Stimulated activated CD4-positive, alpha-beta T cell treated with anti-CD3 and anti-CD28 coated beads, Interleukin-12 subunit alpha, Interleukin-12 subunit beta, amount 100 ng/mL, for 48 hours (primary cell): ENCODE data around the gene CPNE6.

Source experiments
- DNase-seq, 3 donors: peaks; one replicate each; pipeline ENCODE4 v3.0.0-alpha.2; 2020; ENCODE audit warnings: low read depth in 2 of 3, low spot score in 1 of 3

CPNE6 gene

DNA sequence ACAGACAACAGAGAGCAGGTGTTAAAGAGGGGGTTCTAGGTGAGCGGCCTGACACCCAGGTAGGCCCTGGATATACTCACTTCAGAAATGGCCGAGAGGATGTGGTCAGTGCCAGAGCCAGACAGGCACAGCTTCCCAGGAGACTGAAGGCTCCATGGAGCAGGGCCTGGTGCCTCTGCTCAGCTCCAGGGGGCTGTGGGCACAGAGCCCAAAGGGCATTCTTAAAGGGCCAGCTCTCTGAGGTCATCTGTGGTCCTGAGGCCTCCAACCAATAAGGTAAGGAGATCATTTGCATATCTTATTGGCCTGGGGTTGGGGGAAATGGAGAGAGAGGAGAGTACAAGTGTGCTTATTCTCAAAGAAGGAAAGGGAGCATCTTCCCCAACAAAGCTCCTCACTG is 13.1 kb downstream of the CPNE6 start:
- DNase-seq, result no peak

DNA sequence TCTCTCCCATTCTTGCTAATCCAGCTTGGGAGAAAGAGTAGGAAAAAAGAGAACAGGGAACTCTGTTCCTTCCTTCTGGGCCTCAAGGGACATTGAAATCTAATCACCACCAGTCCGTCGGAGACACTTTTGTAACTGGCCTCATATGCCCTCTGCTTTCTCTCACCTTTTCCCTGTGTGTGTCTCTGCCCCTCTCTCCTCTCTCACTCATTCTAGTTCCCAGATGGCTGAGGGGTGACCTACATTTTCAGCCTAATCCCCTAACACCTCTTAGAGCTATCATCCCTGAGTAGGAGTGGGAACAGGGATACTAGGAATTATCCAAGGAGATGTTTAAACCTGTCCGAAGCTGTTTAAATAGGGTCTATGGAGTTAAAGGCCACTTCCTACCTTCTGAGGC is 13.9 kb downstream of the CPNE6 start:
- DNase-seq, result no peak

DNA sequence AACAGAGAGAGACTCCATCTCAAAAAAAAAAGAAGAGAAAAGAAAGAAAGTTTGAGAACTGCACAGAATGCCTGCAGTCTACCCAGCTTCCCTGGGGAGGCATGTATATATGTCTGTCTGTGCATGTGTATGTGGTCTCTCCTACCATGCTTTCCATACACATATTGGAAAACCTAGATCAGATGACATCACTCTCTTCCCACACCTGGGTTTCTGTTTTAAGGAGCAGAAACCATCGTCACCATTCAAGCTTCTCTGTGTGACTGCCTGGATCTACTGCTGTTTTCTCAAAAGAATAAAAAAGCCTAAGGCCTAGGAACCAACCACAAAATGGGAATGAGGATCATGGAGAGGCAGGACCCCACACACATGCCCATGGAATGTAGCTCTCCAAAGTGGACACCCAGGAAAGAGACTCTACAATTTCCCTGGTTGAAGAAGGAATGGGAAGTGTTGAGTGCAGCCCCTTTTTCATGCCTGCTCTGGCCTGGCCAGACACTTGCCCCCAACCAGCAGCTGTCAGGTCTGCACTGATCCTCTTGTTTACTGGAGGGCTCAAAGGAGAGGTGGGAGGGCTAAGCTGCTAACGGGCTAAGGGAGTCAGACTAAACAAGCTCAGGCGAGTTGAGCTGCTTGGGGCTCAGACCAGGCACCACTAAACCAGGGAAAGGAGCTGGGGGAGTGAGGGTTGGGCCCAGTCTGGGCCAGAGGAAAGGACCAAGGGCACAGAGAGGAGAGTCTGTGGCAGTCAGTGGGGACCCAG is 15.0 kb downstream of the CPNE6 start:
- DNase-seq, result no peak

DNA sequence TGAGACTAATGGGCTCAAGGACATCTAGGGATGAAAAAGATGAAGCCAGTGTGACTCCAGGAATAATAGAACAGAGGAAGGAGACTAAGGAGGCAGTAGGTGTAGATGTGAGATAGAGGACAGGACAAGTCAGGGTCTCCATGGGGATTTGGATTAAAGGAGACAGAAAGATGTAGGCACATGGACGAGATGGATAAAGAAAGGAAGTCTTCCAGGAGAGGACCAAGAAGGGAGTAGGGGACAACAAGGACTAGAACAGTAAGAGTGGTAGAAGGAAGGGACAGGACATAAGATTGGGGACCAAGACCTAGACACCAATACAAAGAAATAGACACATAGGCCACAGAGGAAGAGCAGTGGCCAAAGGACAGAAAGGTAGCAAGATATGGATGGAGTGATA is 15.6 kb downstream of the CPNE6 start:
- no peak for DNase-seq

DNA sequence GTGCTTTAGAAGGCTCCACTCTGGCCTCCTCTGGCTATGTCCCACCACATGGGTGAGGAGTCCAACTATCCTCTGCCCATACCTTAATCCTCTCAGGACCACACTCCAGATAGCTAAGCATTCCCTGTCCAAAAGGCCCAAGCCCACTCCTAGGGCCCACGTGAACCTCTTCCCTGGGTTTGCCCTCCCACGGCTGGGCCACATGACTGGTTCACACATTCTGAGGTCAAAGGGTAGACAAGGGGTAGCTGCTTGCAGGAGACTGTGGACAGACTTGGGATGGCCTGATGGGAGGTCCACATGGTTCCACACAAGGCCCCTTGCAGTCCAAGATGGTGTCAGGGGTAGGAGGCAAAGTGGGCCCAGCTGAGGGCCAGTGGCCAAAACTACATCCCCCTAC is 16.7 kb downstream of the CPNE6 start:
- DNase-seq, result no peak

DNA sequence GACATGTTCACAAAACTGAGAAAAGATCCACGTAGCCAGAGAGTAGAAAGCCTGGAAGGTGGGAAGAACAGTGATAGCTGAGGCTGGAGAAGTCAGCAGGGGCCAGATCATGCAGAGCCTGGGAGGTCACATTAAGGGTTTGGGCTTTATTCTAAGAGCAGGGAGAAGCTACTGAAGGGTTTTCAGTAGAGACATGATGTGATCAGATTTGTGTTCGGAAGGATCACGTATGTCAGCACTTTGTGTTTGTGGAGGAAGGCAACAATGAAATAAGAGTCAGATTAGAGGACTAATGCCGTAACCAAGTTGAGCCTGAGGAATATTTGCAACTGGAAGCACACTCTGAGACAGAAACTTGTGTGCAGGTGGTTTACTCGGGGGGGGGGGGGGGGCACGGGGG is 18.5 kb downstream of the CPNE6 start:
- no peak for DNase-seq

DNA sequence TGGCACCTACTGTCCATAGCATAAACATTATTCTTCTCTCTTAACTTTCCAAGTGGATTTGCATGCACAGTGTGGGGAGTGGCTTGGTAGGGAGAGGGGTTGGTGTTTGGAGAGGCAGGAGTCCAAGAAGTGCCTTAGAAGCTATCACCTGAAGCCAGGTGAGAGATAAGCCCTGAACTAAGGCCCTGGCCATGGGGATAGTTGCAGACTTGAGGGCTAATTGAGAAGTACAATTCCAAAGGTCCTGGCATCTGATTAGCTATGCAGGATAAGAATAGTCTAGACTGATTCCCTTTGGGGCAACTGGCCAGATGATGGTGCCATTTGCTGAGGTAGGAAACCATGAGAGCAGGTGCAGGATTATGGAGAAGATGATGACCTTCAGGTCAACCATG is 20.7 kb downstream of the CPNE6 start:
- DNase-seq, result no peak

DNA sequence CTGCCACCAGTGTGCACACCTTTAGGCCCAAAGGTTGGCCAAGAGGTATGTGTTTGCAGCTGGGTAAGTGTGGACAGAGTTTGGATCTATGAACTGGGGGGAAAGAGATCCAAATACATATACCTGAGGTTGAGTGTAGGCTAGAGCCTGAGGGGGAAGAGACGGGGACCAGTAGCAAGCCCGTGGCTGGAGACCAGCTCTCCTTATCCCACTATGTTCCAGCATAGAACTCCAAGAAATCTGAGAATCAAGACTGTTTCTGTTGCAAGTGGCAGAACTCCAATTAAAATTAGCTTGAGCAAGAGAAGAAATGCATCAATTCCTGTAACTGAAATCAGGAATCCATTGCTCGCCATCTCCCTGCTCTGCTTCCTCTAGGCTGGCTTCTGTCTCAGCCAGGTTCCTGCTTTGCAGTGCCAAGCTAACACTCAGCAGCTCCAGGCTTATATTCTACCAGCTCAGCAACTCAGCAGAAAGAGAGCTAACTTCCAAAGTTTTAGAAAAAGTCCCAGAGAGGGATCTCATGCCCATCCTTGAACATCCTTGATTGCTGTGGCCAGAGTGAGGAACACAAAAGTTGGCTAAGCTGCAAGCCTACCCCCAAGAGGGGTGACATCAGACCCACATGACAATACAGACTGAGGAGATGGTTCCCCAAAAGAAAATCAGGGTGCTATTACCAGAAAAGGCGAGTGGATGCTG is 21.3 kb downstream of the CPNE6 start:
- no peak for DNase-seq

DNA sequence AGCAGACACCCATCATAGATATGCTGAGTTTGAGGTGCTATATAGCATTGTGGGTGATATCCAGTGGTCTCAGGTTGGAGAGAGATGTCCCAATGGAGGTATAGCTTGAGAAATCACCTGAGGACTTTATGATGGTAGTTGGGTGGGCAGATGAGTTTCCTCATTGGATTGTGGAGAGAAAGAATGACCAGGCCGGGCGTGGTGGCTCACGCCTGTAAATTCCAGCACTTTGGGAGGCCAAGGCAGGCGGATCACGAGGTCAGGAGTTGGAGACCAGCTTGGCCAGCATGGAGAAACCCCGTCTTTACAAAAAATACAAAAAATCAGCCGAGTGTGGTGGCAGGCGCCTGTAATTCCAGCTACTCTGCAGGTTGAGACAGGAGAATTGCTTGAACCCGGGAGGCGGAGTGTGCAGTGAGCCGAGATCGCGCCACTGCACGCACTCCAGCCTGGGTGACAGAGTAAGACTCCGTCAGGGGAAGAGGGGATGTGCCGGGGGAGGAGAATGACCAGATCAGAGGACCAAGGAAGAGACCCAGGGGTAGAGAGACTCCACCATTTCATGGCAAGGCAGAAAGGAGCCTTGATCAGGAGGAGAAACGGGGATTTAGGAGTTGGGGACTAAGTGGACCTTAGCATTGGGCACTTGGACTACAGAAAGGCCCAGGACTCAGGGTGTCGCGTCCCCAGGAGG is 22.0 kb downstream of the CPNE6 start:
- DNase-seq, result no peak

DNA sequence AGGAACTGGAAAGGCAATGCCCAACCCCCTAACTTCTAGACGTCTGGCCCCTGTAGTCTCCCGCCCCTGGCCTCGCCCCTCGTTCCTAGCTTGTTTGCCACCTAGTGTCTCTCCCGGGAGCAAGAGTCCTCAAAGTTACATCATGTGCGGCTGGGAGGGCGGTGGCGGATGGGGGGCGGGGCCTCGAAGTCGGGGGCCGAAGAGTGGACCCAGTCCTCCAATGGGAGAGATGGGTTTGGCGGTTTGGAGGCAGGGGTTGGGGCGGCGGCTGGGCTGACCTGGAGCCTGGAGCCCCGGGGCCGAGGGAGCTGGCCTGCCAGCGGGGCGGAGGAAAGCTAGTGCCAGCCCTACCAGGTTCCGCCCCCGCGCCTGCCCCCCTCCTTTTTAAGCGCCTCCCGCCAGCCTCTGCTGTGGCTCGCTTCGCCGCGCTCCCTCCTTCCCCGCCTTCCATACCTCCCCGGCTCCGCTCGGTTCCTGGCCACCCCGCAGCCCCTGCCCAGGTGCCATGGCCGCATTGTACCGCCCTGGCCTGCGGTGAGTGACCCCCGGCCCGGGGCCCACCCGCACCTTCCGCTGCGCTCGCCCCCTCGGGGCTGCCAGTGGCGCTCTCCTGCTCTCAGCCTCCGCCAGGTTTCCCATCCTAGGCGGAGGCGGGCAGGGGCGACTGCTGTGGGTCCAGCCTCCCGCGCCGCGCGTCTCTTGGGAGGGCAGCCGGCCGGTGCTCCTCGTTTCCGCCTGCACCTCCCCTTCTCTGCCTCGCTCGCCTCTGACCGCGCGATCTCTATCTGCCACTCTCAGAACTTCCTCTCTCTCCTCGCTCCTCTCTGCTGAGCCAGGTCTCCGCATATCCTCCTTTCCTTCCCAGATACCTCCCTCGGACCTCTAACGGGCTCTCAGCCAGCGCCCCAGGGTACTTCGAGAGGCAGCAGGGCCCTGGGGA is 22.8 kb downstream of the CPNE6 start, which contains the start of gene PCK2:
PCK2 (plus strand) TSS at position 411 of the 940 bp plus-strand sequence; CDS start at position 506, 95 bp downstream.
- peak; percentile 75 to 88 (median 87) for DNase-seq

DNA sequence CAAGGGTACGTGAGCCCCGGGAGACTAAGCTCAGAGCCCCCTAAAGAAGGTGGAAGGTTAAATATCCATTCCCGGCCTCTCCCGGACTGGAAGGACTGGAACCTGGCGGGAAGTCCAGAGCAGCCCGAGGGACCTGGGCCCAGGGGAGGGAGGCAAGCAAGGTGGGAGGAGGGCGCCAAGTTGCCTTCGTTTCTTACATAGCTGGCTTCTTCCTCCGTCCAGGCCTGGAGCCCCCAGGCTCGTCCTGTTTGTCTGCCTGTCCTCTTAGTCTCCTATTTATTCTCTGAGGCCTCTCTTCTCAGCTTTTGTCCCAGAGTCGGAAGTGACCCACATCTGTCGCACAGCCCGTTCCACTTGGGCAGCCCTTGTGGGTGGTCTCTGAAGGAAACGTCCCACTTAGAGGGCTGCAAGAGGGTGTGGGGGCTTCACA is 23.5 kb downstream of the CPNE6 start:
- DNase-seq, result no peak

DNA sequence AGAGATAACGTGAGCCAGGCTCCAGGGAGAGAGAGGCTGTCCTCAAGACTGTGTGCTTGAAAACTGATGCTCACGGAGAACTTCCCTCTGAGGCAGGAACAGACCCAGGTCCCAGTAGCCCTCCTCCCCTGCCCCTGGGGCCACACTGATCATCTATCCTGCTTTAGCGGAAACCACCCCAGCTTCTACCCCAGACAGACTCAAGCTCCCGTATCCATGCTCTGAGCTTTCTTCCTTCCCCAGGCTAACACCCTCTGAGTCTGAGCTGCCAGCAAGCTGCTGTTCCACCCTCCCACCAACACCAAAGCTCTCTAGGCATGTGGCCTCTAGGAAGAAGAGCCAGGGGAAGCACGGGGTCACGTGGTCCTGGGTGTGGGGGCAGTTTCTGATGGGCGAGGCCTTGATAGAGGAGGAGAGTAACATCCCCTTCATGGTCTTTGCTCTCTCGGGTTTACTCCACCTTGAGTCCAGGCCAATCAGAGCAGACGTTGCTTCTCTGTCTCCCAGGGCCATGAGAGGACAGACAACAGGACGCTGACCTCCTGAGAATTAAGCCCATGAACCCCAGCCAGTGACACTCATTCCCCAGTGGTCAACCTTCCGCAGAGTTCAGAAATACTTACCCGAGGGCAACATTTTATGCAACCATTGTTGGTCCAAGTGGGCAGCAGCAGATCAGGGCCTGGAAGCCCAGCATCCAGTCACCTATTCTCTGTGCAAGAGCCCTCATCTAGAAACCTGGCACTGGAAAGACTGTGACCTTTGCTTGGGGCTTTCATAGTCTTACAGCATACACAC is 24.1 kb downstream of the CPNE6 start:
- peak; percentile 53 to 61 (median 56) for DNase-seq

DNA sequence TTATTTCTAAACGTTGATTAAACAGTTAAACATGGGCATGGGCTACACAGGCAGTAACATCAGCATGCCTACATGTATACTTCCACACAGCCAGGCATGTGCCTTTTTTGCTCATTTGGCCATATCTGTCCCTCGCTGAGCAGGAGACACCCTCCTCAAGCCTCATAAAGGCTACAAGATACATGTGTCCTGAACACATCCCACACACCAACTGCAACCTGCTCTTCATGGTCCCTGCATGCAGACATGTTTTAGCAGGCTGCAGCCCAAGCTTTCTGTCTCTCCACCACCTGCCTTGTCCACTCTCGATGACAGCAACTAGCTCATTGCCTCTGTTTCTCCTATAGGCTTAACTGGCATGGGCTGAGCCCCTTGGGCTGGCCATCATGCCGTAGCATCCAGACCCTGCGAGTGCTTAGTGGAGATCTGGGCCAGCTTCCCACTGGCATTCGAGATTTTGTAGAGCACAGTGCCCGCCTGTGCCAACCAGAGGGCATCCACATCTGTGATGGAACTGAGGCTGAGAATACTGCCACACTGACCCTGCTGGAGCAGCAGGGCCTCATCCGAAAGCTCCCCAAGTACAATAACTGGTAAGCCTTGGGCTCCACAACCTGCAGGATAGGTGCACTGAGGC is 25.3 kb downstream of the CPNE6 start:
- DNase-seq, result no peak

DNA sequence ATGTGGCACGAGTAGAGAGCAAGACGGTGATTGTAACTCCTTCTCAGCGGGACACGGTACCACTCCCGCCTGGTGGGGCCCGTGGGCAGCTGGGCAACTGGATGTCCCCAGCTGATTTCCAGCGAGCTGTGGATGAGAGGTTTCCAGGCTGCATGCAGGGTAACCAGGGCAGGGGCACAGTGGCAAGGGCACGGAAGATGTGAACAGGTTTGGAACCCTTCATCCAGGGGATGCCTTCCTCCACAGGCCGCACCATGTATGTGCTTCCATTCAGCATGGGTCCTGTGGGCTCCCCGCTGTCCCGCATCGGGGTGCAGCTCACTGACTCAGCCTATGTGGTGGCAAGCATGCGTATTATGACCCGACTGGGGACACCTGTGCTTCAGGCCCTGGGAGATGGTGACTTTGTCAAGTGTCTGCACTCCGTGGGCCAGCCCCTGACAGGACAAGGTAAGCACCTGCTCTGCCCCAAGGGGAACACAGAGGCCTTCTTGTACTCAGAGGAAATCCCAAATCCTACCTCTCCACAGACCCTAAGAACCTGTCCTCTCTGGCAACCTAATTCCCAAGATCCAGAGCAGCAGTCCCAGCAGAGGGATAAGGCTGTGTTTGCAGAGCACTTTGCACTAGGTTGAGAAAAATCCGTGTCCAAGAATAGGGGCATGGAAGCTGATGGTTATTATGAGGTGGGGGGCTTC is 27.0 kb downstream of the CPNE6 start:
- no peak for DNase-seq

DNA sequence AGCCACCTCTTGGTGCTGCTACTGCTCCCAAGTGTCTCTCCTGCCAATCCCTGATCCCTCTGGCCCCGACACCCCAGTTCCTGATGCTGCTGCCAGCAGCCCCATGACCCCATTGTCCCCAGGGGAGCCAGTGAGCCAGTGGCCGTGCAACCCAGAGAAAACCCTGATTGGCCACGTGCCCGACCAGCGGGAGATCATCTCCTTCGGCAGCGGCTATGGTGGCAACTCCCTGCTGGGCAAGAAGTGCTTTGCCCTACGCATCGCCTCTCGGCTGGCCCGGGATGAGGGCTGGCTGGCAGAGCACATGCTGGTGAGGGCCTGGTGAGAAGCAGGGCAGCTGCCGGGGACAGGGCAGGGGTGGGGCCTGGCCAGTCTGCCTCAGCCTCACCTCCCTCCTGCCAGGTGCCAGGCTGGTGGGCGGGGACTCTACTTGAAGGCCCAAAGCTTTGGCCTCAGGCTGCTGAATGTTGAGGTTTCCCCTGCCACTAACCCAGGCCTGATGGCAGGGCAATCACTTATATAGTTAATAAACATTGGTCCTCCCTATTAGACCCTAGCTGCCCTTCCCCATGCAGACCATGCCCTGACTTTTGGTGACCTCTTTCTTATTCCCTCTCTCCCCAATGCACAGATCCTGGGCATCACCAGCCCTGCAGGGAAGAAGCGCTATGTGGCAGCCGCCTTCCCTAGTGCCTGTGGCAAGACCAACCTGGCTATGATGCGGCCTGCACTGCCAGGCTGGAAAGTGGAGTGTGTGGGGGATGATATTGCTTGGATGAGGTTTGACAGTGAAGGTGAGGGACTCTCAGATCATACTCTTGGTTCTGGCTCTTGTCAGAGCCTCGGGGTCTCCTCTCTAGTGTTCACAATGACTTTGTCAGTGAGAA is 27.8 kb downstream of the CPNE6 start:
- no peak for DNase-seq

DNA sequence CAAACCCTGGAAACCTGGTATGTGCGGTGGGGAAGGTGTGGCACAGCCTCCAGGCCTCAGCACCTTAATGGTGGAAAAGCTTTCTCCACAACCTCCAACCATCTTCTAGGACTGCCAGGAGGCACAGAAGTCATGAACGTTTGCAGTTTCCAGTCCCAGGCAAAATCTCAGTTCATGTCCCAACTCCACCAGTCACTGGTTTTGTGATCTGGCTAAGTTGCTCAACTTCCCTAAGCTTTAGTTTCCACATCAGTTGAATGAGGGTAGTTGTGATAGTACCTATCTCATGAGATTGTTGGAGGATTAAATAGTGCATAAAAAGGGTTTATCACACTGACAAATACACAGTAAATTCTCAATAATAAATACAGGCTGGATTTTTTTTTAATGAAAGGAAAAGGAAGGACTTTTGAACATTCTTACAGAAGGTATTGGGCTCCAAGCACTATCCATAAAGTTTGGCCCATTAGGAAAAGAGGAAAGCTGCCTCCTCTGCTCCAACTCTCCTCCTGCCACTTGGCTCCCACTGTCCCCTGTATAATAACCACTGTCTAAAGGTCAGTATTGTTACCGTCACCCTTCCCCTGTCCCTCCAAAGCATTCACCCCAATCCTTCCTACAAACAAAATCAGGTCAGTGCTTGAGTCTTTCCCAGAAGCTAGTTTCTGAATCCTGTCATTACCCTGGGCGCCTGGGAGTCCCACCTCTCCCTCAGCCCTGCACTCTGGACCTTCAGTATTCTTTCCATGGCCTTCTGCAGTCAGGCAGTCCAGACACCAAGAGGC is 29.0 kb downstream of the CPNE6 start:
- DNase-seq, result no peak

DNA sequence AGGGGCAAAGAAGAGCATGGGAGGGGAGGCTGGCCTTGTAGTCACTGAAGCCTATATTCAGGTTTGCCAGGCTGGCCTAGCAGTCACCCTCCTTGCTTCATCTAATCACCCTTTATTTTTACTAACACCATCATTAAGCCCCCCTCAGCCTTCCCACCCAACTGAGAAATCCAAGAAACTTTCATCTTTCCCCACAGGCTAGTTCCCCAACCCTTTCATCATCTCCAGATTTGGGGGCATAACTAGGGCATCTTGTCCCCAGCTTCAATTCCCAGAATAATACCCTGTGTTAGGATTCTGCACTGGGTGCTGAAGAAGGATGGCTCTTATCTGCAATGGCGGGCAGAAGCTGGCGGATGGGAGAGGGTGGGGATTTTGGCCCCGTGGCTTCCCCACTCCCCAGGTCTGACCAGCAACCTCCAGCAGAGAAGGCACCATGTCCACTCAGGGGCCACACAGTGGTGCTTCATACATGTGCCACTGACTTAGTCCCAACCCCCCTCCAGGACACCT is 29.7 kb downstream of the CPNE6 start:
- DNase-seq, result no peak
